CD4-positive, alpha-beta T cell (primary cell): ENCODE results near the gene TUBB. TPM values are rescaled to one million over a fixed set of nuclear protein-coding genes. Genes with fewer than 3 reads are reported as not detected.

Source experiments
- ATAC-seq: fragments of 200-7000 bp; cut with Tn5 transposase; one replicate; pipeline ENCODE4 v1.10.0; 2022; ENCODE audit warnings: mild to moderate bottlenecking; ENCODE audit not compliant: poor library complexity
- CTCF ChIA-PET: fragments of 350-600 bp; sonication (Branson Sonifier 250); formaldehyde crosslinking; loops from one replicate; lab custom pipeline; 2021; ENCODE audit warnings: antibody characterized with exemption, inconsistent platforms; lab: Charles Lee
- POLR2A ChIA-PET: fragments of 350-600 bp; sonication (Branson Sonifier 250); formaldehyde crosslinking; loops from one replicate; lab custom pipeline; 2021; ENCODE audit warnings: antibody characterized with exemption, inconsistent platforms; lab: Charles Lee
- DNase-seq, 14 experiments: peaks; one replicate each; pipeline ENCODE4 v3.0.0-alpha.2; 2013 to 2020; ENCODE audit warnings: mixed read lengths in 2 of 14
- H3K27ac ChIP-seq, 2 donors: one replicate each; pipeline versions ENCODE4 v1.5.1 to v1.7.0; 2013; ENCODE audit warnings: low read length in 2 of 2, low read depth in 1 of 2, mild to moderate bottlenecking in 1 of 2
- H3K27me3 ChIP-seq, 2 experiments: 1 replicate in 1 of 2; 2 replicates in 1 of 2; pipeline versions ENCODE4 v1.6.1 to v1.7.0; 2013; ENCODE audit warnings: low read length in 2 of 2, control low read depth in 1 of 2, mild to moderate bottlenecking in 1 of 2, moderate library complexity in 1 of 2; ENCODE audit not compliant: insufficient read depth in 2 of 2, control insufficient read depth in 1 of 2
- H3K36me3 ChIP-seq: one replicate; pipeline ENCODE4 v1.6.1; 2013; ENCODE audit warnings: low read length, control low read depth; ENCODE audit not compliant: insufficient read depth
- H3K4me1 ChIP-seq: one replicate; pipeline ENCODE4 v1.6.1; 2013; ENCODE audit warnings: low read length, control low read depth; ENCODE audit not compliant: insufficient read depth
- H3K4me3 ChIP-seq: one replicate; pipeline ENCODE4 v1.5.1; 2013; ENCODE audit warnings: mild to moderate bottlenecking, low read length, moderate library complexity
- H3K9me3 ChIP-seq, 2 experiments: 1 replicate in 1 of 2; 2 replicates in 1 of 2; pipeline versions ENCODE4 v1.6.1 to v1.7.0; 2013; ENCODE audit warnings: low read length in 2 of 2, mild to moderate bottlenecking in 2 of 2, control low read depth in 1 of 2, moderate library complexity in 1 of 2; ENCODE audit not compliant: control insufficient read depth in 1 of 2, insufficient read depth in 1 of 2
- H3K27ac Mint-ChIP-seq: one replicate; pipeline ENCODE4 v1.8.0; 2020; ENCODE audit warnings: mixed read lengths
- H3K27me3 Mint-ChIP-seq: one replicate; pipeline ENCODE4 v1.8.0; 2021; ENCODE audit warnings: mixed read lengths
- H3K36me3 Mint-ChIP-seq: one replicate; pipeline ENCODE4 v1.8.0; 2021; ENCODE audit warnings: low read depth, mixed read lengths
- H3K4me1 Mint-ChIP-seq: one replicate; pipeline ENCODE4 v1.8.0; 2021; ENCODE audit warnings: low read depth, mixed read lengths
- H3K4me3 Mint-ChIP-seq: one replicate; pipeline ENCODE4 v1.8.0; 2020; ENCODE audit warnings: mild to moderate bottlenecking, mixed read lengths
- H3K9me3 Mint-ChIP-seq: one replicate; pipeline ENCODE4 v1.8.0; 2020; ENCODE audit warnings: mixed read lengths
- intact Hi-C, 2 experiments: fragments of 100-400 bp; cut with DNase I in 1 of 2; cut with micrococcal nuclease in 1 of 2; formaldehyde crosslinking; loops; one replicate each; pipeline versions ENCODE4 v1.15.1 to v1.9.0; 2023 to 2025; cut with DNase I, micrococcal nuclease
- total RNA-seq, 174 experiments: library from RNA in 2 of 174; stranded (reverse) in 2 of 174; gene quantifications; one replicate each; pipeline ENCODE4 v1.2.3 and lab custom pipeline; 2021 to 2026
- TF ChIP-seq, protein P1 (sequence below): fragments of 200-600 bp; IDR thresholded peaks from one replicate; pipeline ENCODE4 v1.8.0; 2022; ENCODE audit warnings: antibody characterized with exemption, mild to moderate bottlenecking

Gene TUBB
- total RNA-seq, 2 experiments from 2014 or later = 76.0 to 78.4 TPM

DNA sequence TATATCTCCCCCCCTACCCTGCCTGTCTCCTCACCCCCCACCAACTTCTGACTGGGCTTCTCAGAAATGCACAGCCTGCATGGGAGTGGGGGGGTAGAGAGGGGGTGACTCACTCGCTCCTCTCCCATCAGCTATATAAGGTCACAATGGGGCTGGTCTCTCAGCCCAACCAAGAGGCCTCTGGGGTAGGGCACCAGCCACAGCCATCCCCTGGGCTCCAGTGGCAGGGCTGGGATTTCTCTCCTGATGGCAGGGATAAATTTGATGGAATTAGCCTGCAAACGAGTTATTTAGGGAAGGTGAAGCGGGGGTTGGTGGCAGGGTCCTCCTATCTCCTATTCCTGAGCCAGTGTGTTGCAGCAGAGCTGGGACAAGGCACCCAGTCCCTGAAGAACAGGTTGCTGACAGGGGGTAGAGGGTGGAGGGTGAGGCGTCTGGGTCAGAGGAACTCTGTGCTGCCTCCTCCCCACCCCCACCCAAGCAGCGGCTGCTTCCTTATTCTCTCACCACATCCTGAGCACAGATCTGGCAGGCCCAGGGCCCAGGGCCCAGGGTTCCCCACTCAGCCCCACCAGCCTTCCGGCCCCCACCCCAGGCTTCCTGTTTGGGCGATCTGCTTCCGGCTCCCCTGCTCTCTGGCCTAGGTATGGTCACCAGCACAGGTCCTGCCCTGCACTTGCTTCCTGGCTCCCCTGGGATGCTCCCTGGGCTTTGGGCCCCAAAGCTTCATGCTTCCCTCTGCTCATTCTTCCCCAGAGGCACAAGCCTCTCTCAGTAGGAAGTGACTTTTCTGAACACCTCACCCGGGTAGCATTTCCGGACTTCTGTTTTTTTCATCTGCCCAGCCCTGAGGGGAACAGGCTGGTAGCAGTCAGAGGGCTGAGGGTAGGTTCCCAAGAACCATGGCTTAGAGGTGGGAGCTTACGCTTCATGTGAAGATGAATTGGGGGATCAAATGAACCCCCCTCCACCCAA lies 37.7 kb upstream of the TUBB start:
- H3K36me3 Mint-ChIP-seq = peaks cover 78% of the 10 kb centered on the region
- no peaks in the 10 kb centered on the region for H3K9me3 Mint-ChIP-seq
- POLR2A ChIA-PET = interaction anchor here (0.6 to 8.1 kb wide), 13 partner anchors 22 to 626 kb away, joined by 3 to 381 read pairs (median 3); partner anchors contain the start of genes ABCF1, MDC1, MRPS18B and PPP1R10
- CTCF ChIA-PET = interaction anchor here (0.7 to 15.4 kb wide), 5 partner anchors 41 to 202 kb away, joined by 3 to 526 read pairs (median 3); partner anchors contain the start of genes DDR1, MDC1 and TUBB
- H3K27ac Mint-ChIP-seq = peak overlapping the region; percentile 94
- H3K4me3 Mint-ChIP-seq = peak overlapping the region; percentile 98
- Histone ChIP-seq H3K27ac (peak overlapping the region; percentile 71 to 98), H3K36me3 (peaks cover 36% of the 10 kb centered on the region), H3K4me3 (peak overlapping the region; percentile 99), H3K27me3 (no peaks in the 10 kb centered on the region), H3K4me1 (peaks cover 50% of the 10 kb centered on the region), H3K9me3 (no peaks in the 10 kb centered on the region)
- no peaks in the 10 kb centered on the region for H3K27me3 Mint-ChIP-seq
- TF ChIP-seq, protein P1, sequence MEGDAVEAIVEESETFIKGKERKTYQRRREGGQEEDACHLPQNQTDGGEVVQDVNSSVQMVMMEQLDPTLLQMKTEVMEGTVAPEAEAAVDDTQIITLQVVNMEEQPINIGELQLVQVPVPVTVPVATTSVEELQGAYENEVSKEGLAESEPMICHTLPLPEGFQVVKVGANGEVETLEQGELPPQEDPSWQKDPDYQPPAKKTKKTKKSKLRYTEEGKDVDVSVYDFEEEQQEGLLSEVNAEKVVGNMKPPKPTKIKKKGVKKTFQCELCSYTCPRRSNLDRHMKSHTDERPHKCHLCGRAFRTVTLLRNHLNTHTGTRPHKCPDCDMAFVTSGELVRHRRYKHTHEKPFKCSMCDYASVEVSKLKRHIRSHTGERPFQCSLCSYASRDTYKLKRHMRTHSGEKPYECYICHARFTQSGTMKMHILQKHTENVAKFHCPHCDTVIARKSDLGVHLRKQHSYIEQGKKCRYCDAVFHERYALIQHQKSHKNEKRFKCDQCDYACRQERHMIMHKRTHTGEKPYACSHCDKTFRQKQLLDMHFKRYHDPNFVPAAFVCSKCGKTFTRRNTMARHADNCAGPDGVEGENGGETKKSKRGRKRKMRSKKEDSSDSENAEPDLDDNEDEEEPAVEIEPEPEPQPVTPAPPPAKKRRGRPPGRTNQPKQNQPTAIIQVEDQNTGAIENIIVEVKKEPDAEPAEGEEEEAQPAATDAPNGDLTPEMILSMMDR = no peak
- ATAC-seq (peak; percentile 66), DNase-seq (peak; percentile 72 to 95 (median 87))
- H3K4me1 Mint-ChIP-seq = peaks cover 48% of the 10 kb centered on the region
- intact Hi-C loops = loop anchor here in 1 of 2 experiments (1.0 to 5.0 kb wide), 2 partner anchors 39 to 405 kb away; no protein-coding TSS in a partner anchor

DNA sequence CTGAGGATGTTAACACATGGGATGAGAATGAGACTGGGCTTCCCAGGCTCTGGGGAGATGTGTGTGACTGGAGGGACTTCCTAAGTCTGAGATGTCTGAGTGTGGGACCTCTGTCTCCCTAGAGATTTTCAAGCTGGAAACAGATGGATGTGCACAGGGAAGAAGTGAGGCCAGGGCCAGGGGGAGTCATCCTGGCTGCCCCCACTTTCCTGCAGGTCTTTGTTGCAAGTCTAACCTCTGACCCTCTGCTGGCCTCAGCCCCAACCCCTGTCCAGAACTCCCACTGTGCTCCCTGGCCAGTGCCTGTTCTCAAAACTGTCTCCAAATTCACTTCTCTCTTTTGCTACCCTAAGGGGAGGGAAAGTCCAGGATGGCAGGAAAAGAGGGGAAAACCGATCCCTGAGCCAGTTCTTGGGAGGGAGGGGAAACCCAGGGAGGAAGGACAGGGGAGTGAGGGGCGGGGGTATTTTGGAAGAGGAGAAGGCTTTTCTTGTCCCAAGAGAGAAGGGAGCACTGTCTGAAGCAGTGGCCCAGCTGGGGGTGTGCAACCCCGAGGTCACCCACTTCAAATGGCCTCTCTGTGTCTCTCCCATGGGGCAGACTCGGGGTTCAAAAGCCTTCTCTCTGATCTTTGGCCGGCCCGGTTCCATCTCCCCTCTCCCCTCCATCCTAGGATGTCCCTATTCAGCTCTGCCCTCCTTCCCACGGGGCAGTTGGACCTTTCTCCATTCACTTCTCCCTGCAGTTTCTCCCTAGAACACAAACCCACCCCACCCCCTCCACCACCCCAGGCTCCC lies 36.8 kb upstream of the TUBB start:
- peaks cover 28% of the 10 kb centered on the region for H3K36me3 ChIP-seq
- H3K4me1 ChIP-seq = peaks cover 54% of the 10 kb centered on the region
- peak overlapping the region; percentile 71 to 98 for H3K27ac ChIP-seq
- ChIA-PET CTCF (interaction anchor here (1.8 to 15.4 kb wide), 2 partner anchors 40 to 138 kb away, joined by 4 to 526 read pairs; partner anchors contain the start of genes MDC1 and TUBB), POLR2A (interaction anchor here (0.8 to 8.1 kb wide), 7 partner anchors 21 to 183 kb away, joined by 3 to 381 read pairs (median 9); partner anchors contain the start of genes ABCF1, MDC1 and TUBB)
- no peaks in the 10 kb centered on the region for H3K9me3 Mint-ChIP-seq
- no peaks in the 10 kb centered on the region for H3K27me3 ChIP-seq
- peaks cover 57% of the 10 kb centered on the region for H3K4me1 Mint-ChIP-seq
- no peaks in the 10 kb centered on the region for H3K27me3 Mint-ChIP-seq
- TF ChIP-seq, protein P1 = no peak
- peak overlapping the region; percentile 94 for H3K27ac Mint-ChIP-seq
- intact Hi-C loops = loop anchor here in 1 of 2 experiments (5.0 kb wide), 1 partner anchor 404 kb away; no protein-coding TSS in a partner anchor
- DNase-seq (peak in 3 of 14 experiments; percentile 25 to 45 (median 31)), ATAC-seq (no peak)
- H3K4me3 Mint-ChIP-seq = peak overlapping the region; percentile 98
- no peaks in the 10 kb centered on the region for H3K9me3 ChIP-seq
- peak overlapping the region; percentile 99 for H3K4me3 ChIP-seq
- H3K36me3 Mint-ChIP-seq = peaks cover 78% of the 10 kb centered on the region

DNA sequence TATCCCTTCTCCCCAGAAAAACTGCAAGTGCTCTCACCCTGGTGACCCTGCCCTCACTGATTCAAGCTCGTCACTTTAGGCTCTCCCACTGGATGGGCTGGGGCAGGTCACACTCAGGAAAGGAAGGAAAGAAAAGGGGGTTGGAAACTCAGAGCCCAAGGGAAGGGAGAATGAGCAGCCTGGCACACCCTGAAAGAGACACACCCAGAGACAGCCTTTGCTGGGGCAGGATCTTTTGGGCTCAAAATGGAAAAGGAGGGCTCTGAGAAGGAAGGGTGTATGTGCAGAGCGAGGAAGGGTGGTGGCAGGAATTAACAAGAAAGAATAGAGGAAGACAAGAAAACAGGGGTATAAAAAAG lies 36.2 kb upstream of the TUBB start:
- peaks cover 54% of the 10 kb centered on the region for H3K4me1 ChIP-seq
- CTCF ChIA-PET = interaction anchor here (15.4 kb wide), 1 partner anchor 39 kb away, joined by 526 read pairs; the partner anchor contains the start of genes MDC1 and TUBB
- H3K27me3 Mint-ChIP-seq = no peaks in the 10 kb centered on the region
- ATAC-seq (no peak), DNase-seq (peak in 1 of 14 experiments; percentile 7)
- no peaks in the 10 kb centered on the region for H3K27me3 ChIP-seq
- H3K36me3 Mint-ChIP-seq = peaks cover 72% of the 10 kb centered on the region
- H3K27ac ChIP-seq = peak overlapping the region; percentile 60 to 98
- H3K4me1 Mint-ChIP-seq = peaks cover 59% of the 10 kb centered on the region
- H3K4me3 Mint-ChIP-seq = peak overlapping the region; percentile 98
- TF ChIP-seq, protein P1 = no peak
- H3K9me3 Mint-ChIP-seq = no peaks in the 10 kb centered on the region
- H3K27ac Mint-ChIP-seq = peak overlapping the region; percentile 94
- intact Hi-C loops = loop anchor here in 1 of 2 experiments (5.0 kb wide), 1 partner anchor 403 kb away; no protein-coding TSS in a partner anchor
- POLR2A ChIA-PET = interaction anchor here (0.6 to 8.1 kb wide), 5 partner anchors 29 to 141 kb away, joined by 3 to 381 read pairs (median 6); partner anchors contain the start of genes MDC1 and TUBB
- H3K36me3 ChIP-seq = peaks cover 22% of the 10 kb centered on the region
- peak overlapping the region; percentile 99 for H3K4me3 ChIP-seq
- no peaks in the 10 kb centered on the region for H3K9me3 ChIP-seq
